GM21786 (cell line): ENCODE measurements around the gene EMP2.

Experiments used
- ATAC-seq: cut with Tn5 transposase; IDR thresholded peaks from one replicate; pipeline ENCODE4 v1.9.1; 2021; ENCODE audit not compliant: unreplicated experiment

EMP2 gene

DNA sequence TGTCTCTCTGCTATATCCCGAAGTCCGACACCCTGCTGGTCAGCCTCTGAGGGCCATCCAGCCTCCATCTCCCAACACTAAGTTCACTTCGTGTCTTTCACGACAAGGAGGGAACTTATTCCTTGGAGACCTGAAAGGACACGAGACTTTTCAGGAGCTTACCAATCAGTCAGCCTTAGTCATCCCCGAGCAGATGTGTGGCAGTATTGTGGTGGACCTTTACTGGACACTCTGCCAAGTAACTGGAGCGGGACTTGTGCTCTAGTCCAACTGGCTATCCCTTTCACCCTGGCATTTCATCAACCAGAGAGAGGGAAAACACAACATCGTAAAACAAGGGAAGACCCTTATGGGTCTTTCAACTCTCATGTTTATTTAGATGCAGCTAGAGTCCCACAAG is 87.1 kb downstream of the EMP2 start:
- no peak for ATAC-seq

DNA sequence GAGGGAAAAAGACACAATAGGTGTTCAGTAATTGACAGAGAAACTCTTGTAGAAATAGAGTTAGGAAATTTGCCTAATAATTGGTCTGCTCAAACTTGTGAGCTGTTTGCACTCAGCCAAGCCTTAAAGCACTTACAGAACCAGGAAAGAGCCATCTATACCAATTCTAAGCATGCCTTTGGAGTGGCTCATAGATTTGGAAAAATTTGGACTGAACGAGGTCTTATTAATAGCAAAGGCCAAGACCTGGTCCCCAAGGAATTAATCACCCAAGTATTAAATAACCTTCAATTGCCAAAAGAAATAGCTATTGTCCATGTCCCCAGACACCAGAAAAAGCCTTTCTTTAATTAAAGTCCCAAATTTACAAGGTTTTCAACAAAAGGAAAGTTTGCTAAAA is 90.3 kb downstream of the EMP2 start:
- ATAC-seq = no peak

DNA sequence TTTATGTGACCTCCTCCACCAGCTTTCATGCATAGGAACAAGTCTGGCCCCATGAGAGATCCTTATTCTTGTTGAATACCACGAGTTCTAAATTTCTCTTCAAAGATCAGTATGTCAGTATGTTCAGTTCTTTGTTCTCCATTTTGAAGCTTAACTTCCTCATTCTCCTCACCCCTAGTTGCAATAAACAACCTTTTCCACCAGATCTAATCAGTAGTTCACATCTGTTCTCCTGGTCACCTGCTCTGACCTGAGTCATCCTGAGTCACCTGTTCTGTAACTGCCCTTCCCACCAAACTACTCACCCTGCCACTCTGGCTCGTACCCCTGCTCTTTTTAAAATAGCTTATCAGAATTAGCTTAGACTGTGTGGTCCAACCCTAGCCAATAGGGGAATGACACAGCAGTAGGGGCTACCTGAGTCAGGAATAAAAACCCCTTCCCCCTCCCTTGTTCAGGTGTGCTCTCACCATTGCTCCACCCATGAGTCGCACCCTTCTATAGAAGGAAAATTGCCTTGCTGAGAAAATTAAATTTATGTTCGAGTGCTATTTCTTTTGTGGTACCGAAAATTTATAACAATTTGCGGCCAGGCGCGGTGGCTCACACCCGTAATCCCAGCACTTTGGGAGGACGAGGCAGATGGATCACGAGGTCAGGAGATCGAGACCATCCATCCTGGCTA is 94.6 kb downstream of the EMP2 start:
- no peak for ATAC-seq

DNA sequence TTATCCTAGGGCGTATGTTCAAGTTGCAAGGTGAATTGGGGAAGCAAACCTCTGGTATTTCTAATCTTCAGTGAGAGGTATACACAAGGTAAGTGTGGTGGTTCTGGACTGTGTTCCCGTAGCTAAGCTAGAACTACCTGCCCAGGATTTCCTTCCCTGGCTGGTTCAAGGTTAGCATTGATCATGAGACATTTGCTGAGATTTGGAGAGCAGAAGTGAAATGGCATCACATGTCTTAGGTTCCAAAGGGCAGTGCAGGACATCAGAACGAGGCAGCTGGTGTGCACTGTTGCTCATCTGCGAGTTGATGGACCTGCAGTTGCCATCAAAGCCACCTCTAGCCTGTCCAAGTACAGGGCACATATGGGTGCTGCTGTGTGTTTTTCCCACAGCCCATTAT is 95.2 kb downstream of the EMP2 start:
- ATAC-seq = no peak

DNA sequence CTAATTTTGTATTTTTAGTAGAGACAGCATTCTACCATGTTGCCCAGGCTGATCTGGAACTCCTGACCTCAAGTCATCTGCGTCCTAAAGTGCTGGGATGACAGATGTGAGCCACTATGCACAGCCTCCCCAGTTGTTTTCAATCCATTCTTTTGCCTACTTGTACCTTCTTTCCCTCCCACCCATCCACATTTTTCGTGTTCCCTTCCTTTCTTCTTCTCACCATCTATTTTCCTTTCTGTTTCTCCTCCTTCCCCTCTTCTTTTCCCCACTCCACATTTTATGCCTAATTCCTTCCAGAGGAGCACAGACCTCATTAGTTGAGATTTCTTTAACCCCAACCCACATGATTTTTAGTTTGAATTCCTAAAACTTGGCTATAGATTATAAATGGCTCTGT is 100.2 kb downstream of the EMP2 start:
- ATAC-seq = no peak
